ENCODE measurements around the gene MALSU1.

The MALSU1 gene

GRCh38 chr7:23335621-23336020 lies 36.5 kb downstream of the MALSU1 start:
- no peak for DNase-seq (ENCODE audit: low spot score)

- no peak for DNase-seq (ENCODE audit: low spot score)
Observed at GRCh38 chr7:23336086-23336485, 36.9 kb downstream of the MALSU1 start.

GRCh38 chr7:23336799-23337283 lies 37.7 kb downstream of the MALSU1 start:
- no peak for DNase-seq (ENCODE audit: low spot score)

GRCh38 chr7:23337374-23337773 lies 38.2 kb downstream of the MALSU1 start:
- no peak for DNase-seq (ENCODE audit: low spot score)

GRCh38 chr7:23338439-23338838 lies 39.3 kb downstream of the MALSU1 start:
- no peak for DNase-seq (ENCODE audit: low spot score)

GRCh38 chr7:23338863-23339262 lies 39.7 kb downstream of the MALSU1 start:
- no peak for DNase-seq (ENCODE audit: low spot score)

DNA sequence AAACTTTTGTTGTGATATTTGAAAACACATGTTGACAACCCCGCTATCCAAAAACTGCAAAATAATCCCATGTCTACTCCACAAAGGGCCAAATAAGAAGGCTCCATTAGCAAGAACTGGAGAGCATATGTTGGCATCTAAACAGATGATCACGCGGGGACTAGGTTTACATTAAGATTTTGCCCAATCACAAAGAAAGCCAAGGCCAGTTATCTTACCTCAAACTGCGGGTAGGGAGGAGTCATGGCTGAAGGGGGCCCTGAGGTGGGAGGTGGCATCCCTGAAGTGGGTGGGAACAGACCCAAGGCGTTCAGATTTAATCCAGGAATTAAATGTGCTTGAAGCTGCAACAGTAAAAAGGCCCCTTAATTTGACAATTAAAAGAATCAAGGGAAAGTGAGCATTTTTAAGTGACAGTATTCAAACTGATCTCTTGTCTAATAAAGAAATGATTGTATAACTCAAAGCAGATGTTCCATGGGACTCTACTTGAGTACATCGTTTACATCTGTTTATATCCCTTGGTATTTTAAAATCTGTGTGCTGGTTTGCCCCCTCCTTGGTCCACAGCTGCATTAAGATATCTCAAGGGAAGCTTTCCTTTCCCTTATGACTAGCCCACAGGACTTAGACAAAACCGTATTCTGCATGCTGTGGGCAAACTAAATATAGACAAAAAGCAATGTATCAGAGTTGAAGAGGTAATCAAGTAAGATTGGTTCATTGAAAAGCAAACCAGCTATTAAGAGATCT lies 42.9 kb downstream of the MALSU1 start:
- DNase-seq (ENCODE audit: low spot score): no peak

- no peak for DNase-seq (ENCODE audit: low spot score)
Observed at GRCh38 chr7:23343102-23343501, 44.0 kb downstream of the MALSU1 start.

GRCh38 chr7:23343806-23344475 lies 44.8 kb downstream of the MALSU1 start:
- DNase-seq (ENCODE audit: low spot score): no peak

- no peak for DNase-seq (ENCODE audit: low spot score)
Observed at GRCh38 chr7:23345601-23346000, 46.5 kb downstream of the MALSU1 start.

GRCh38 chr7:23346316-23346715 lies 47.2 kb downstream of the MALSU1 start:
- no peak for DNase-seq (ENCODE audit: low spot score)

DNA sequence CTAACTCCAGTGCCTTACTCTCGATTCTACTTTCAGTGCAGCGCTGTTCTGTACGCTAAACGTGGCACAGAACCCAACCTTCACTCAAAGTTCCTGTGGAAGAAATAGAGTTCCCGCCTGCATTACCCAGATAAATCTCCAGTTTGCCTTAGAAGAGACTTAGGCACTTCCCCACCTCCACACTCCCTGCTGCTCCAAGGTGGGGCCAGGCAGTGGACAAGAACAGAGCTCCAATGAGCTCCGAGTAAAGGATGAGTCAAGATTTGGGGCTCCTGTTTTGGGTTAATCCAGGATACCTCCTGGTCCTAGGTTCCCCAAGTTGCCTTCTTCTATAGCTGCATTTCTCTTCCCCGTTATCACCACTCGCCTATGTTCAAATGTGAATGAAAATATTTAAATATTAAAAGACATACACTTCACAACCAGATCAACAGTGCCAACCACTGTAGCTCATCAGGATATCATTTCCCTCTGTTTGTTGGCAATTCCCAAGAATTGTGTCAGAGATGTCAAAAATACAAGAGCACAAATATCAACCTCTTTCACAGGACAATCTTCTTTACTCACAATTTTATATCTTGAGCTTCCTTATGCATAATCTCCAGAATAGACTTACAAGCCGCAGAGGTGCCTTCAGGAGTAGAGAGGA lies 48.0 kb downstream of the MALSU1 start:
- no peak for DNase-seq (ENCODE audit: low spot score)

- peak; percentile 56 for DNase-seq (ENCODE audit: low spot score)
Observed at GRCh38 chr7:23347682-23348180, 48.6 kb downstream of the MALSU1 start.

DNA sequence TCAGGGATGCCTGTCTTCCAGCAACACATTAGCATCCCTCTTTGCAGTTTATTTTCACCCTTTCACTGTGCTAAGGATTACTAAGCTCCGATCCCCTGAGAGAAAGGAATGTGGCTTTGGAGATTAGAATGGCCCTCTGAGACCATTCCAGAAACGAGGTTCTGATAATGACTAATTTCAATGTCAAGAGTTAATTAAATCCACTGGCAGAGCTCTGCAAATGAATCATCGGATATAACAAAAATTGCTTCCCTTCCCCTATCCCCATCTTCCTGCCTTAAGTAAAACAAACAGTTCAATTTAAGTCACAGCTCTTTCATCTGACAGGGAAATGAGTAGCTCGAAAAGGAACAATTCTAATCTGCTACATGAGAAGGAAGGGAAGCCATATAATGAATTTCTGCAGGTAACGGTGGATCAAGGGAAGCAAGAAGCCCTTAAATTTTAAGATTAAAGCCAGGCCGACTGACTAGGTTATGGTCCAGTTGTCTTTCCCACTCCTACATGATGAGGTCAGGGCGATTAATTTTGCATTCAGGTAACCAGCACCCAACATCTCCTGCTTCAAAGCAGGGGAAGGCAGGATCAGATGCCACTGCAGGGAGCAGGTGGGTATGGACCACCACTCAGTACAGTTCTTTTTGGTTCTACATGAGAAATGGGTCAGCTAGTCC lies 50.5 kb downstream of the MALSU1 start:
- peak; percentile 61 for DNase-seq (ENCODE audit: low spot score)

DNA sequence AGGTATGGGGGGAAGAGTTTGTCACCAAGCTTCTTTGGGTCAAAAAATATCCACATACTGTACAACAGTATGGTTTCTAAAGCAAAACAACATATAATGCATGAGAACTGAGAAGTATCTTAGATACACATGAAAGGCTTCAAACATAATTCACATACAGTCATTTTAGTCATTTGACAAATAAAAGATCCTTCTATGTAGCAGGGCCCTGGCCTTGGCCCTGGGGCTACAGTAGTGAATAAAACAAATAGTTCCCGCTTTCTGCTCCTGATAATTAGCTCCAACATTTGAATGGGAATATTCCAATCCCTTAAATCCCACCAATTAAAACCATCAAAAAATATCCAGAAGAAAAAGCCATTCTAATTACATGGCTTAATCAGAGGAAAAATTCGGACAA lies 51.3 kb downstream of the MALSU1 start:
- no peak for DNase-seq (ENCODE audit: low spot score)

DNA sequence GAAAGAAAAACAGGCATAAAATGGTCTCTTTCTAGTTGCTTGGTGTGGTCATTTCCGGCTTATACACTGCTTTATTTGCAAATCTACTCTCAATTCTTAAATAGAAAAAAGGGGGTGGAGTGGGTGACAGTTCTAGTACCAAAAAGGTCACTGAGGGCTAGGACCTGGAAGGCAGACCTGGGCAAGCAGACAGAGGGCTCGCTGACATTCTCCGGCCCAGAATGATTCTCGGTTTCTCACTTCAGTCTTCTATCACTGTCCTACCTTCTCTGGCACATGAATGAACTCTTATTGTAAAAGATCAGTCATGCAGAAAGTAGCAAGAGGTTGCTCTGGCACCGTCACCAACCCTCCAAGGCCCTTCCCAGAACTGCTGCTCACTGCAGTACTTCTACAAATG lies 54.0 kb downstream of the MALSU1 start:
- no peak for DNase-seq (ENCODE audit: low spot score)

DNA sequence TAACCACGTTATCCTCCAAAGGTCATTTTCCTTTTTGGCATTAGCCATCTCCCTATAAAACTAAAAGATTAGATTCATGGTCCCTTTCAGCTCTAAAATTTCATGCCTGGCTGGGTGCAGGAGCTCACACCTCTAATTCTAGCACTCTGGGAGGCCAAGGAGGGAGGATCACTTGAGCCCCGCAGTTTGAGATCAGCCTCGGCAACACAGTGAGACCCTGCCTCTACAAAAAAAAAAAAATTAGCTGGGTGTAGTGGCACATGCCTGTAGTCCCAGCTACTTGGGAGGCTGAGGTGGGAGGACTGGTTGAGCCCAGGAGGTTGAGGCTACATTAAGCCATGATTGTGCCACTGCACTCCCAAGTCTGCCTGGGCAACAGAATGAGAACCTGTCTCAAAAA lies 57.0 kb downstream of the MALSU1 start:
- no peak for DNase-seq (ENCODE audit: low spot score)

- no peak for DNase-seq (ENCODE audit: low spot score)
Observed at GRCh38 chr7:23356726-23357125, 57.6 kb downstream of the MALSU1 start.

DNA sequence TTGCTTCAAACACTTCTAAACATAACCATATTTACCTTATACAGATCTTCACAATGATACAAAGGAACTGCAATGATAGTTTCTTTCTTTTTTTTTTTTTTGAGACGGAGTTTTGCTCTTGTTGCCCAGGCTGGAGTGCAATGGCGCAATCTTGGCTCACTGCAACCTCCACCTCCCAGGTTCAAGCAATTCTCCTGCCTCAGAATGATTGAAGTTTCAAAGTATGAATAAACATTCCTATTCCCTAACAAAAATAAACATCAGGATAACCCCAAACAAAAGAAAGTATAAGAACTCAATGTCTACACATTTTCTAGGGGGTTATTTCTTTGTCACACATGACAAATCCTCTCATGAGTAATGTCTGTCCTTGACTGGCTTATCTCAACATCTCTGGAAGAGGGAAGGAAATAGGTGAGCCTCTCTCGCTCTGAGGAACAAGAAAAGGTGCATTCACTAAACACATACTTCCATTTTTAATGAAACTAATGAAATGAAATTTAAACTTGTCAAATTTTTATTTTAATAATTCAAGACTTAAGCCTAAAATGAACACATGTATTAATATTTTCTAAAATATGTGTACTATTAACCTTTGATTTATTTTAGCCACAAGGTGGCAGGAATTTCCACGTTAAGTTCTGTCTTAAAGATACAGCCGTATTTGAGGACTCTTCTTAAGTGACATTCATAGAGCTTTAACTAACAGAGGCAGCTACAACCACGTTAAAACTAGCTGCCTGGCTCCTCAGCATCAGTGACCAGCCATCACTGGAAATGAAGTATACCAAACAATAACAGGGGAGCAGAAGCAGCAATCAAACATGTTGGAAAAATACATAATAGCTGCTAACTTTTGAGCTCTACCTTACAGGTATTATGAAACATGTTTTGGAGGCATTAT lies 58.3 kb downstream of the MALSU1 start:
- no peak for DNase-seq (ENCODE audit: low spot score)

- no peak for DNase-seq (ENCODE audit: low spot score)
Observed at GRCh38 chr7:23358152-23358674, 59.1 kb downstream of the MALSU1 start.

Measured in AG08396 (cell line).